ENCODE results near the gene AKNA.
A peak's percentile ranks its signal among the peaks of the same experiment; 100 is the strongest.
"Not testable (repeated sequence)": the region's sequence is repeated elsewhere in the genome, so short reads cannot be mapped to it uniquely, and the experiment has no call there.

The AKNA gene

DNA sequence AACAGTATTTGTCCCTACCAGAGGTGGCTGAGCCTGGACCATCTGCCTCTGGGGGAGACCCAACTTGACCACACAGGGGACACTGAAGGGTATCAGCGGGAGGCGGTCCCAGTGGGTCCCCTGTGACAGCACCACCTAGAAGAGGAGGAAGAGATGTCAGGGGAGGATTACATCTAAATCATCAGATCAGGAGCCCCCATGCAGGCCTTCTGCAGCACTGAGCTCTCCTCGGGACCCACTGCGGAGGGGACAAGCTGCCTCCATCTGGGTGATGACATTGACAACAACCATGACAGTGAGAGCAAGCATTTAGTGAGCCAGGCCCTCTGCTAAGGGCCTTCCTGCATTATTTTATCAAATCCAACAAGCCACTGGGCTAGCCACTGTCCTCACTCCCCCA is 45.8 kb downstream of the AKNA start:
- no peak for DNase-seq (ENCODE audit: extremely low read depth in 1 of 2, low read depth in 1 of 2)

DNA sequence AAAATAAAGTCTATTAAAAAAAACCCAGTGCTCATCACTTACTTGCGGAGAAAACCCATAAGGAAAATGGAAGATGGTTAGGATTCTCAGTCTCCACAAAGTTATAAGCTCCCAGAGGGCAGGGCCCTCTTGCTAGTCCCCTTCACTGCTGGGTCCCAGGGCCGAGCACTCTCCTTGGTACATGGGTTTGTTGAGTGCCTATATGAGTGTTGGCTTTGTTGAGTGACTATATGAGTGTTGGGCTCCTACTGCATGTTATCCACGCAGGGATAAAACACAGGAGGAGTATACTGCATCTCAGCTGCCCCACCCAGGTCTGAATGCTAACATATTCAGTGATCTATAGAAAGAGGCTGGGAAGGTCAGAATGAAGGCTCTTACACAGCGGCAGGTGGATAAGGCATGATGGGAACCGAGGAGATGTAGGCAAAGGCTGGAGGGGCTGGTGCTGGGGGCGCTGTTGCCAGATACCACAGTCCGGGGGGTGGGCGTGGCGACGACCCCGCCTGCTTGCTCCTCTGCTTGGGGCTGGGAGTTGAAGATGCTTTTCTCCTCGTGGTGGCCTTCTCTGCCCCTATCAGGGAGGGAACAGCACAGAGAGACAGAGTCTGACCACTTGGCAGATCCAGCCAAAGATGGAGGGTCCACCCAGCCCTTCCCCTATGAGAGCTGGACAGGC is 46.5 kb downstream of the AKNA start:
- DNase-seq (ENCODE audit: extremely low read depth in 1 of 2, low read depth in 1 of 2), result no peak

DNA sequence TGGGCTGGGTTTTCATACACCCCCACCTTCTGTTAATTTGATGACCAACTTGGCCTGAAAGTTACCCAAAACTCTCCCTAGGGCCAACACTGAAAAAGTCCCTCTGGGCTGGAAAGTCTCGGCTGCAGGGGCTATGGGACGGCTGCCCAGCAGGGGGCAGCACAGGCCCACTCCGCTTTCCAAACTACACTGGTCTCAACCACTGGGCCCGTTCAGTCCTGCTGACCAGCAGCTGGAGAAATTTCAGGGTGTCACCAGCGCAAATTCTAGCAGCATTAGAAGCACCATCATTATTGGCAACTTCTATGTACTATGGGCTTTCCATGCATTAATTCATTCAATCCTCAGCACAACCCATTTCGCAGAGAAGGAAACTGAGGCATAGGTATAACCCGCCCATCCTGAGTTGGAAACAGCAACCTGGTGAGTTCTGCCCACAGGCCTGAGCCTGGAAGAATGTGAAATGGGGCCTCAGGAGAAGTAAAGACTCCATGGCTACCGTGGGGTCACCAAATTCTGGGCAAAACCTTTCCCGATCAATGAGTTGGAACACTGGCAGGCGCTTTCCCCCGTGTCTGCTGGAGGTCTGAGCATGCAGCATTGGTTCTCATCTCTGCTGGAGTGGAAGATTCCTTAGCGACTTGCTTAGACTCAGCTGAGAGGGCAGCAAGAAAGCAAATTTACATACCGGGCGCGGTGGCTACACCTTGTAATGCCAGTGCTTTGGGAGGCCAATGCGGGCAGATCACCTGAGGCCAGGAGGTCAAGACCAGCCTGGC is 48.5 kb downstream of the AKNA start:
- DNase-seq (ENCODE audit: extremely low read depth in 1 of 2, low read depth in 1 of 2), result peak in 1 of 2 donors; percentile 28

DNA sequence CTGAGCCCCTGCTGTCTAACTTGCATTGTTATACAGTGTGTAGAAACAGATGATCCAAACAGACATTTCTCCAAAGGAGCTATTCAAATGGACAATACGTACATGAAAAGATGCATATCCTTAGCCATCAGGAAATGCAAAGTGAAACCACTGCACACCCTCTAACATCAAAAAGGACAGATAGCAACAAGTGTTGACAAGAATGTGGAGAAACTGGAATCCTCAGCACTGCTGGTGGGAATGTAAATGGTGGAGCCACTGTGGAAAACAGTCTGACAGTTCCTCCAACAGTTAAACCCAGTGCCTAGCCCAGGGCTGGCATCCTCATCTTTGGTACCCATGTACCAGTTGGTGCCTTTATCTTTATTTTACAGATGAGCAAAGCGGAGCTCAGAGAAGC is 49.6 kb downstream of the AKNA start:
- no peak for DNase-seq (ENCODE audit: extremely low read depth in 1 of 2, low read depth in 1 of 2)

DNA sequence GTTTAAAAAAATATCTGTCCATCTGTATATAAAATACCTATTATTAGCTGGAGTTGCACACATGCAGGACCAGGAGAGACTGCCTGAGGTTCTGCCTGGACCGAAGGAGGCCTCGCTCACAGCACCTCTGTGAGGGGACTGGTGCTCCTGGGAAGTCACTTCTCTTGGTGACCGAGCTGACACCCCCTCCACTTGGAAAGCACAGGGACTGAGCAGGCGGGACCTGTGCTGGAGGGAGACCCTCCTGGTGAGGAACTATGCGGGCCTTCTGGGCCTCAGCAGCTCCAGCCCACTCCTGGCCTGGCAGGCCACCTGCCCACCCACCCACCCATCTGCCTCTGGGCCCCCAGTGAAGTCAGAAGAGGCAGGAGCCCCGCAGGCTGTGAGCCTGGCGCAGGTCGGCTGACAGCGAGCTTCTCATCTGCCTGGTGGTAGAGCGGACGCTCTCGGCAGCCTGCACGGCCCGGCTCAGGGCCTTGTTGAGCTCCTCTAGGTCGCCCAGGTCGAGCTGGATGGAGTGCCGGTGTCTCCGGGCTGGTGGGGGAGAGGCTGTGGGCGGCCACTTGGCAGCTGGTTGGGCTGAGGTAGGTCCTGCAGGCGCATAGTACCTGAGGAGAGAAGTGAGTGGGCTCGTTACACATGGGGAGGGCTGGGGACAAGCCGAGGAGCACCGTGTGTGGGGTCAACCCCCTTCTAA is 50.9 kb downstream of the AKNA start:
- DNase-seq (ENCODE audit: extremely low read depth in 1 of 2, low read depth in 1 of 2), result no peak

DNA sequence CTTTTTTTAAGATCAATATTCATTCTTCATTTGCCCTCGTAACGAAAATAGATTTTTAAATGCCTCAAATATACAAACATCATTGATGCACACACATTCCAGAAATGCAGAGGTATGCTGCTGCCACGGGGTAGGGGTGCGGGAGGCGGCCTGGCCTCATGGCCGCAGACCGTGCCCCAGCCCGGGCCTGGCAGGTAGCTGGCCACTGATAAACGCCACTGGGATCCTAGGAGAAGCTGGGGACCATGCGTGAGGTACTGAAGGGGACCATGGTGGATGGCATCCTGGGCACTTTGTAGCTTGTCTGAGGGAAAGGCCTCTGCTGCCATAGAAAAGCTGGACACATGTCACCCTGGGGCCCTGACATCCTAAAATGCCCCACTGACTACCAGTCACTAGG is 51.6 kb downstream of the AKNA start:
- no peak for DNase-seq (ENCODE audit: extremely low read depth in 1 of 2, low read depth in 1 of 2)

DNA sequence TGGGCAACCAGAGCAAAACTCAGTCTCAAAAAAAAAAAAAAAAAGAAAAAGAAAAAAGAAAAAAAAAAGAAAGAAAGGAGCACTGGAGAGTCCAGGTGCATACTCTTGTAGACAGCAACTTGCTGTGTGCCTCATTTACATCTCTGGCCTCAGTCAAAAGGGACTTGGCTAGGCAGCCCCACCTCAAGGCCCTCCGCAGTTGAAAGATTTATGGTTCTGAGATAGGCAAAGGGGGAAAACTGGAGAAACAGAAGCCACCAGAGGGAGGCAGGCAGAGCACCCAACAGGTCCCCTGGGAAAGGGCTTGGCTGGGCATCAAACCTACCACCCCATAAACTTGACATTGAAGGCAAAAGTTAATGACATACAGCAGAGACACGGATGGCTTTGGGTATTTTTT is 52.0 kb downstream of the AKNA start:
- DNase-seq (ENCODE audit: extremely low read depth in 1 of 2, low read depth in 1 of 2), result no peak

DNA sequence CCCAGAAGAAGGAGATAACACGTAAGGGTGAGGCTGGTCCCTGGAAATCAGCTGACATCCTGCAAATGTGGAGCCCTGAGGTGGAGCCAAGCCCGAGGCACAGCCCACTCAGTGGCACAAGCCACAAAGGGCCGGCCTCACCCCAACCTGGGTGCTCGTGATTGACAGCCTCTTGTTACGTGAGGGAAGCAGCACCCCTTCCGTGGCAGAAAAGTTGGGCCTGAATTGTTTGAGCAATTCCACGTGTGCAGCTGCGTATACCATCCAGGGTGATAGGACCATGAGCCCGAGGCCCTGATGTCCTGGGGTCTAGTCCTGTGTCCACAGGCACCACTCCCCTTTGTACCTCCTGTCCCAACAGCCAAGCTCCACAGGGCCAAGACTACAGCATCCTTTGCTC is 53.3 kb downstream of the AKNA start:
- no peak for DNase-seq (ENCODE audit: extremely low read depth in 1 of 2, low read depth in 1 of 2)

DNA sequence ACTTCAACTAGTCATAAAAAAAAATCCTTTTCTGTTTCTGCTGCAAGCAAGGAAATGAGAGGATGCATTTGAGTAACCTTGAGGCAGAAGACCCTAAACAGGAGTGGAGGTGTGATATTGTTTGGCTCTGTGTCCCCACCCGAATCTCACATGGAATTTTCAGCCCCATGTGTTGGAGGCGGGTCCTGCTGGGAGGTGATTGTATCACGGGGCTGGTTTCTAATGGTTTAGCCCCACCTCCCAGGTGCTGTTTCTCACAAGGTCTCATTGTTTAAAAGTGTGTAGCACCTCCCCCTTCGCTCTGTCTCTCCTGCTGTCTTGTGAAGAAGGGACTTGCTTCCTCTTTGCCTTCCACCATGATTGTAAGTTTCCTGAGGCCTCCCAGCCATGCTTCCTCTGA is 54.1 kb downstream of the AKNA start:
- DNase-seq (ENCODE audit: extremely low read depth in 1 of 2, low read depth in 1 of 2), result not testable (repeated sequence)

DNA sequence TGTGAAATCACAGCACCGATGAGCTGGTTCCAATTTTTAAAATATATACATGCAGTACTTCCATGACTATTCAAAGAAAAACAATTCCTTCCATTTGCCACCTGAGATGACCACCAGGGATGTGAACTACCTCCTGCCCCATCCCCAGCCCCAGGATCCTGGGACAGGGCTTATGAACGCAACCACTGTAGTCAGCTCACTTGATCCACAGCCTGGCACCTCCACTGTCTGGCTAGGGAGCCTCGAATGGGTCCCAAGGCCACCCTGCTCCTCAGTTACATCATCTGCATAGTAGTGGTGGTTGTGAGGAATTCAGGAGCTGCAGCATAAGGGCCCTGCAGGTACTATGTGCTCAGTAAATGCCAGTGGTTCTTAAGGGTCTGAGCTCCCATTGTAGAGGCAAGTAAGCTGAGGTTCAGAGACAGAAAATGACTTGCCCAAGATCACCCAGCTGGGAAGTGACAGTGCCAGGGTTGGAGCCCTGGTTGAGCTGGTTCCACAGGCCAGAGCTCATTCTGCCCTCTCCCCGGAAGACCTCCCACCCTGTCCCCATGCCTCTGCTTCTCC is 55.2 kb downstream of the AKNA start:
- DNase-seq (ENCODE audit: extremely low read depth in 1 of 2, low read depth in 1 of 2), result not testable (repeated sequence)

DNA sequence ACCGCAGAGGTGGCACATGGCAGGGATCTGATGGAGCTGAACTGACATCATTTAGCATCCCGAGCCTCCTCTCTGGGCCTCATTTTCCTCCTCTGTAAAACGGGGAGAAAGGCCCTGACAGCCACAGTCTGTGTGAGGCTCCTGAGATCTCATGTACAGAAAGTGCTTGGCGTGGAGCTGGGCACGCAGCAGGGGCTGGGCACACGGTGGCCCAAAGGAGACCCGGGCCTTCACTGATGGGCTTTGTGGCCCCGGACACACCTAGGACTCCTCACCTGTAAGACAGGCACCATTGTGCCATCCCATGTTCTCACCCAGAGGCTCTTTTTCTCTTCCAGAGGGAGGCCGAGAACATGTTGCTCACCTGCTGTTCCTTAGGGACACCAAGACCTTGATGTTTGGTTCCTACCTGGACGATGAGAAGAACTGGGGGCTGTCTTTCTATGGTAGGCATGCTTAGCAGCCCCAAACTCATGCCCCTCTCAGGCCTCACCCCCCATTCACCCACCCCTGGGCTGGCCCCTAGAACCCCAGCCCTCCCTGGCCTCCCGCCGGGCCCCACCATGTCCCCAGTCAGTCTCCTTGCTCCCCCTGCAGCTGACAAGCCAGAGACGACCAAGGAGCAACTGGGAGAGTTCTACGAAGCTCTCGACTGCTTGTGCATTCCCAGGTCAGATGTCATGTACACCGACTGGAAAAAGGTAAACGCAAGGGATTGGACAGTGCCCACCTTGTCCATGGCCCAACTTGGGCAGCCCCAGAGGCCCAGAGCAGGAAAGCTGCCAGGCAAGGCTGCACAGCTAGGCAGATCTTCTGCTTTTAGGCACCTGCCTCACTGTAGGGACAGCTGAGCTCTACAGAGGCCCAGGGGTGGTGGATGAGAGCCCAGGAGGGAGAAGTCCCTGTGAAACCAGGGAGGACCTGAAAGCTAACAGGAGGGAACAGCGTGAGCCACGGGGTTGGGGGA is 56.3 kb downstream of the AKNA start:
- DNase-seq (ENCODE audit: extremely low read depth in 1 of 2, low read depth in 1 of 2), result not testable (repeated sequence)

DNA sequence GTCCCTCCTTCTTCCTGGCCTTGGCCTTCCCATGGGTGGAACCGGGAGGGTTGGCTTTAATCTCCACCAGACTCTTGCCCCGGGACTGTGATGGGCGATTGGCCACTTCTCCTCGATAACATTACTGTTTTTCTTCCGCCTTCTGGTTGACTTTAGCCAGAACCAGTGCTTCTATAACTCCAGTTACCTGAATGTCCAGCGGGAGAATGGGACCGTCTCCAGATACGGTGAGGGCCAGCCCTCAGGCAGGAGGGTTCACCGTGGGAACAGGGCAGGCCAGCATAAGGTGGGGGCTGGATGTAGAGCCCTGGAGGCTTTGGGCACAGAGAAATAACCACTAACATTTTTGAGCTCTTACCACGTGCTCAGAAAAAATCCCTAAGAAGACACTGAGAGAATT is 57.1 kb downstream of the AKNA start:
- no peak for DNase-seq (ENCODE audit: extremely low read depth in 1 of 2, low read depth in 1 of 2)

DNA sequence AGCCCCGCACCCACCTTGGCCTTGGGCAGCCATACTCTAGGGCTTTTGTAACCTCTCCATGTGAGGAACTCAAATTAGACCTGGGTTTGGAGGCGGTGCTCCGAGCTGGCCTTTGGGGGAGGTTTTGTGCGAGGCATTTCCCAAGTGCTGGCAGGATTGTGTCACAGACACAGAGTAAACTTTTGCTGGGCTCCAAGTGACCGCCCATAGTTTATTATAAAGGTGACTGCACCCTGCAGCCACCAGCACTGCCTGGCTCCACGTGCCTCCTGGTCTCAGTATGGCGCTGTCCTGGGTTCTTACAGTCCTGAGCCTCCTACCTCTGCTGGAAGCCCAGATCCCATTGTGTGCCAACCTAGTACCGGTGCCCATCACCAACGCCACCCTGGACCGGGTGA is 58.2 kb downstream of the AKNA start, which contains the start of gene ORM2:
Gene ORM2, plus strand, starts transcription at position 245 of the 398 bp plus-strand sequence. Its CDS starts 36 bp downstream, at position 281.
- not testable (repeated sequence) for DNase-seq (ENCODE audit: extremely low read depth in 1 of 2, low read depth in 1 of 2)

DNA sequence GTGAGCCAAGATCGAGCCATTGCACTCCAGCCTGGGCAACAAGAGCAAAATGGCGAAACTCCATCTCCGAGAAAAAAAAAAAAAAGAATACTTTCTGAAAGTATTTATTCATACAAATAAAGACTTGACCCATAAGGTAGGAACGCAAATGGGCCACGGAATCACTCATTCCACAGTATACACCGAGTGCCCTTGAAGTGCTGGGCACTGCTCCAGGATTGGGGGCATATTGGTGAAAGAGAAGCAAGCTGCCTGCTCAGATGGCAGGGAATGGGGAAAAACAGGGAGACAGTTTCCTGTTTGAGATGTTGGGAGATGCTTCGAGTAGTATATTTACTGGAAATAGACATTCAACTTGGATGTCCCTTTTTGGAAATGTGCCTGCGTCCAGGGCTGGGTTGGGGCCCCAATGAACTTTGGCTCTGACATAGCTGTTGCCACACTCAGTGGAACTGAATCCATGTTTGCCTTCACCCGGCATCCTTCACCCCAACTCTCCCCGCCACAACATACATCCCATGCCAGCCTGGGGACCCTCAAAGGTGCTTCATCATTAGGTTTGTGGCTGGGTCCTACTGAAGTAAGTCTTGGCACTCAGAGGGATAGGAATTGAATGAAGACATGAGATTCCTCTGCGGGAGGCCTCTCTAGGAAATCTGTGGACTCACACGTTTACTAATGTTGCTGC is 58.7 kb downstream of the AKNA start:
- not testable (repeated sequence) for DNase-seq (ENCODE audit: extremely low read depth in 1 of 2, low read depth in 1 of 2)

DNA sequence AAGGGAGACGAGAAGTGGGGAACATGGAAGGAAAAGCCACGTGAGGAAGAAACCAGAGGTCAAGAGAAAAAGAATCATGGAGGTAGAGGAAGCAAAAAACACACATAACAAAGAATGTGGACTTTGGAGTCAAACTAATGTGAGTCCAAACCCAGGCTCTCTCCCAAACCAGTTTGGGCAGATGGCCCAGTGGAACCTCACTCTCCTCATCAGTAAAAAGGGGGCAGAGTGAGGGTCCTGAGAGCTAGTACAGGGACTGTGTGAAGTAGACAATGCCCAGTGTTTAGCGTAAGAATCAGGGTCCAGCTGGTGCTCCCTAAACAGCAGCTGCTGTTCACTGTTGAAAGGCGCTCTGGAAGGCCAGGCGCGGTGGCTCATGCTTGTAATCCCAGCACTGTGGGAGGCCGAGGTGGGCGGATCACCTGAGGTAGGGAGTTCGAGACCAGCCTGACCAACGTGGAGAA is 59.4 kb downstream of the AKNA start:
- DNase-seq (ENCODE audit: extremely low read depth in 1 of 2, low read depth in 1 of 2), result not testable (repeated sequence)

DNA sequence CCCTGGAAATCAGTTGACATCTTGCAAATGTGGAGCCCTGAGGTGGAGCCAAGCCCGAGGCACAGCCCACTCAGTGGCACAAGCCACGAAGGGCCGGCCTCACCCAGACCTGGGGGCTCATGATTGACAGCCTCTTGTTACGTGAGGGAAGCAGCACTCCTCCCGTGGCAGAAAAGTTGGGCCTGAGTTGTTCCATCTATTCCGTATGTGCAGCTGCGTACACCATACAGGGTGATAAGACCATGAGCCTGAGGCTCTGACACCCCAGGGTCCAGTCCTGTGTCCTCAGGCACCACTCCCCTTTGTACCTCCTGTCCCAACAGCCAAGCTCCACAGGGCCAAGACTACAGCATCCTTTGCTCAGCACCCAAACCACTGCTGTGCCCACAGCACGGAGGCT is 60.0 kb downstream of the AKNA start:
- no peak for DNase-seq (ENCODE audit: extremely low read depth in 1 of 2, low read depth in 1 of 2)

DNA sequence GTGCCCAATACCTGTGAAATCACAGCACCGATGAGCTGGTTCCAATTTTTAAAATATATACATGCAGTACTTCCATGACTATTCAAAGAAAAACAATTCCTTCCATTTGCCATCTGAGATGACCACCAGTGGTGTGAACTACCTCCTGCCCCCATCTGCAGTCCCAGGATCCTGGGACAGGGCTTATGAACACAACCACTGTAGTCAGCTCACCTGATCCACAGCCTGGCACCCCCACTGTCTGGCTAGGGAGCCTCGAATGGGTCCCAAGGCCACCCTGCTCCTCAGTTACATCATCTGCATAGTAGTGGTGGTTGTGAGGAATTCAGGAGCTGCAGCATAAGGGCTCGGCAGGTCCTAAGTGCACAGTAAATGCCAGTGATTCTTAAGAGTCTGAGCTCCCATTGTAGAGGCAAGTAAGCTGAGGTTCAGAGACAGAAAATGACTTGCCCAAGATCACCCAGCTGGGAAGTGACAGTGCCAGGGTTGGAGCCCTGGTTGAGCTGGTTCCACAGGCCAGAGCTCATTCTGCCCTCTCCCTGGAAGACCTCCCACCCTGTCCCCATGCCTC is 62.0 kb downstream of the AKNA start:
- not testable (repeated sequence) for DNase-seq (ENCODE audit: extremely low read depth in 1 of 2, low read depth in 1 of 2)

DNA sequence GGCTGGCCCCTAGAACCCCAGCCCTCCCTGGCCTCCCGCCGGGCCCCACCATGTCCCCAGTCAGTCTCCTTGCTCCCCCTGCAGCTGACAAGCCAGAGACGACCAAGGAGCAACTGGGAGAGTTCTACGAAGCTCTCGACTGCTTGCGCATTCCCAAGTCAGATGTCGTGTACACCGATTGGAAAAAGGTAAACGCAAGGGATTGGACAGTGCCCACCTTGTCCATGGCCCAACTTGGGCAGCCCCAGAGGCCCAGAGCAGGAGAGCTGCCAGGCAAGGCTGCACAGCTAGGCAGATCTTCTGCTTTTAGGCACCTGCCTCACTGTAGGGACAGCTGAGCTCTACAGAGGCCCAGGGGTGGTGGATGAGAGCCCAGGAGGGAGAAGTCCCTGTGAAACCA is 62.8 kb downstream of the AKNA start:
- not testable (repeated sequence) for DNase-seq (ENCODE audit: extremely low read depth in 1 of 2, low read depth in 1 of 2)

DNA sequence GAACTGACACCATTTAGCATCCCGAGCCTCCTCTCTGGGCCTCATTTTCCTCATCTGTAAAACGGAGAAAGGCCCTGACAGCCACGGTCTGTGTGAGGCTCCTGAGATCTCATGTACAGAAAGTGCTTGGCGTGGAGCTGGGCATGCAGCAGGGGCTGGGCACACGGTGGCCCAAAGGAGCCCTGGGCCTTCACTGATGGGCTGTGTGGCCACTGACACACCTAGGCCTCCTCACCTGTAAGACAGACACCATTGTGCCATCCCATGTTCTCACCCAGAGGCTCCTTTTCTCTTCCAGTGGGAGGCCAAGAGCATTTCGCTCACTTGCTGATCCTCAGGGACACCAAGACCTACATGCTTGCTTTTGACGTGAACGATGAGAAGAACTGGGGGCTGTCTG is 63.3 kb downstream of the AKNA start:
- no peak for DNase-seq (ENCODE audit: extremely low read depth in 1 of 2, low read depth in 1 of 2)

All from activated CD8-positive, alpha-beta memory T cell treated with anti-CD3 and anti-CD28 coated beads for 1 hour (primary cell).